Upper lobe of left lung (tissue), 6 donors: Measurements from ENCODE around the gene PARP3. TPM values are rescaled to one million over a fixed set of nuclear protein-coding genes. Genes with fewer than 3 reads are reported as not detected.
"Not testable (repeated sequence)": the region's sequence is repeated elsewhere in the genome, so short reads cannot be mapped to it uniquely, and the experiment has no call there.

Source experiments
- ATAC-seq, 2 donors: fragments of 200-7000 bp; cut with Tn5 transposase; one replicate each; pipeline ENCODE4 v1.9.1; 2022; ENCODE audit warnings: mild to moderate bottlenecking in 2 of 2, moderate library complexity in 2 of 2; ENCODE audit not compliant: low FRiP score in 2 of 2
- DNase-seq, 2 donors: peaks; one replicate each; pipeline ENCODE4 v3.0.0-alpha.2; 2019 to 2020
- H3K27ac ChIP-seq, 4 donors: fragments of 200-600 bp; sonication (generic); one replicate each; pipeline ENCODE4 v1.5.1; 2016 to 2019
- H3K27me3 ChIP-seq, 4 donors: fragments of 200-600 bp; sonication (generic); one replicate each; pipeline ENCODE4 v1.5.1; 2017 to 2019
- H3K36me3 ChIP-seq, 4 donors: fragments of 200-600 bp; sonication (generic); one replicate each; pipeline ENCODE4 v1.5.1; 2016 to 2019
- H3K4me1 ChIP-seq, 4 donors: fragments of 200-600 bp; sonication (generic); one replicate each; pipeline ENCODE4 v1.5.1; 2018 to 2019
- H3K4me3 ChIP-seq, 4 donors: fragments of 200-600 bp; sonication (generic); one replicate each; pipeline ENCODE4 v1.5.1; 2017 to 2019; ENCODE audit warnings: mild to moderate bottlenecking in 2 of 4, moderate library complexity in 1 of 4
- H3K9me3 ChIP-seq, 4 donors: fragments of 200-600 bp; sonication (generic); one replicate each; pipeline ENCODE4 v1.5.1; 2018 to 2019
- CTCF ChIP-seq, 6 experiments: fragments of 450-650 bp in 4 of 6; fragments of 200-600 bp in 2 of 6; sonication (generic) in 2 of 6; IDR thresholded peaks; one replicate each; pipeline ENCODE4 v1.5.1; 2016 to 2019; ENCODE audit warnings: antibody characterized with exemption in 6 of 6
- EP300 ChIP-seq, 4 donors: sonication (generic); formaldehyde crosslinking; IDR thresholded peaks; one replicate each; pipeline ENCODE4 v1.5.1; 2017; ENCODE audit warnings: antibody characterized with exemption in 4 of 4, control low read depth in 2 of 4
- POLR2A ChIP-seq, 4 donors: fragments of 450-650 bp; IDR thresholded peaks; one replicate each; pipeline ENCODE4 v1.5.1; 2016 to 2017; ENCODE audit warnings: antibody characterized with exemption in 4 of 4, mild to moderate bottlenecking in 2 of 4
- POLR2AphosphoS5 ChIP-seq, 2 donors: sonication (generic); formaldehyde crosslinking; IDR thresholded peaks; one replicate each; pipeline ENCODE4 v1.5.1; 2017; ENCODE audit warnings: antibody characterized with exemption in 2 of 2
- WGBS, 2 donors: methylation state at CpG; one replicate each; pipeline ENCODE4 v1.1.5; 2017 to 2018; 5-methylcytosine and 5-hydroxymethylcytosine counted together
- total RNA-seq, 6 donors: library from RNA; depleted of rRNA in 4 of 6; stranded (reverse); fragments of >200 nt in 4 of 6; gene quantifications; one replicate each; pipeline versions ENCODE4 v1.1.0 to v1.2.1, GENCODE V29; 2016 to 2021
- donor health status: DM: no; HTN: no; CAD: no; lungs with moderate emphysema.
- donor health status: DM: no; HTN: yes; CAD: no; lungs with severe emphysema.

PARP3 gene
- total RNA-seq, 6 donors from 2014 or later: 23.0 to 80.7 (median 35.7) TPM

DNA sequence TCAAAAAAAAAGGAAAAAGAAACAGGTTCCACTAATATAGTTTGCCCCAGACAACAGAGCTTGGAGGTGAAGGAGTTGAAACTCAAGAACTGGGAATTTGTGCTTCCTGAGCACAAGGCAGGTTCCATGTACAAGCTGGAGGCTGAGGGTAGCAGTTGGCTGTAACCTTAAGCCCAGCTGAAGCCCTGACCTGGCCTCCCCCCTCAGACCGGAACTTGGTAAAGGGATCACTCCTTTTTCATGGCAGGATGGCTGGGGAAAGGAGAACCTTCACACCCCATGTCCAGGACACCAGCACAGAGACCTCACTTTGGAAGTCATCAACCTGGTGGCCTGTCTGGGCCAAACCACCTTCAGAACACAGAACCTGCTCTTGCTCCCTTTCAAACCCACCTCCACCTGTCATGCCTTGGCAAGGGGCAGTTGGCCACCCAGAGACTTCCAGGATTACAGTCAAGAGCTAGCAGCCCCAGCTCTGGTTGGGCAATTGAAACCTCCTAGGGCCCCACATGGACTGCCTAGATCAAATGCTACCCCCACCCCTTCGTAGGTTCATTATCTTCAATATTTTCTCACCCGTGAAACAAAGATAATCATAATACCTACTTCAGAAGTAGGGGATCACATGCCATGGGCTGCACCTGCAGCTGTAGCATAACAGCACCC lies 50.0 kb downstream of the PARP3 start:
- H3K27ac ChIP-seq: no peak overlapping the region
- WGBS, 2 donors: 85 to 93% methylated on average over 3 of the region's 3 CpGs
- no peak for ATAC-seq

DNA sequence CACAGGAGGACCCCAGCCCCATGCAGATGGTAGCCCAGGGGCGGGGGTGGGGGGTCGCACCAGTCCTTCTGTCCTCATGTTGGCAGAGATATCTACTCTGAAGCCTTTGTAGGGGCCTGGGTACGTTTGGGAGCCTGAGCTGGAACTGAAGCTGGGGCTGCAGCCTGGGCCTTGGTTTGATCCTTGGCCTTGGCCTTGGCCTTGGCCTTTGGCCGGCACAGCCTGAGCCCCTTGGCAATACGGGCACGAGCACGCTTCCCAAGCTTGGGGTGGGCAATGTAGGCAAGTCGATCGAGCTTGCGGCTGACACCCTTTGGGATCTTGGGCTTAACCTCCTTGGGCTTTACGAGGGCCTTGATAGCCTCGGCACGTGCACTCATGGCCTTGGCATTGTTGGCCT lies 51.5 kb downstream of the PARP3 start:
- not testable (repeated sequence) for H3K9me3 ChIP-seq, H3K4me3 ChIP-seq, H3K27me3 ChIP-seq, DNase-seq, H3K27ac ChIP-seq, ATAC-seq
- H3K4me1 ChIP-seq: peaks cover 17 to 27% (median 19%) of the 10 kb centered on the region in 4 donors
- WGBS, 2 donors: 91% methylated on average over 4 of the region's 13 CpGs; no CpG with 5 or more reads in 1 of the 2 donors
- peaks cover 14 to 41% (median 25%) of the 10 kb centered on the region in 4 donors for H3K36me3 ChIP-seq

More for the DNA sequence above, 50.0 kb downstream of the PARP3 start:
- Histone ChIP-seq H3K36me3 (peaks cover 14 to 41% (median 25%) of the 10 kb centered on the region in 4 donors), H3K4me3 (no peak overlapping the region), H3K4me1 (peaks cover 17 to 27% (median 19%) of the 10 kb centered on the region in 4 donors), H3K27me3 (no peaks in the 10 kb centered on the region), H3K9me3 (no peaks in the 10 kb centered on the region)
- no peak for TF ChIP-seq POLR2AphosphoS5 (IDR thresholded peaks at IDR 0.05)
- no peak for TF ChIP-seq POLR2A (IDR thresholded peaks at IDR 0.05)
- no peak for TF ChIP-seq EP300 (IDR thresholded peaks at IDR 0.05)
- no peak for TF ChIP-seq CTCF (IDR thresholded peaks at IDR 0.05)
- DNase-seq: no peak

DNA sequence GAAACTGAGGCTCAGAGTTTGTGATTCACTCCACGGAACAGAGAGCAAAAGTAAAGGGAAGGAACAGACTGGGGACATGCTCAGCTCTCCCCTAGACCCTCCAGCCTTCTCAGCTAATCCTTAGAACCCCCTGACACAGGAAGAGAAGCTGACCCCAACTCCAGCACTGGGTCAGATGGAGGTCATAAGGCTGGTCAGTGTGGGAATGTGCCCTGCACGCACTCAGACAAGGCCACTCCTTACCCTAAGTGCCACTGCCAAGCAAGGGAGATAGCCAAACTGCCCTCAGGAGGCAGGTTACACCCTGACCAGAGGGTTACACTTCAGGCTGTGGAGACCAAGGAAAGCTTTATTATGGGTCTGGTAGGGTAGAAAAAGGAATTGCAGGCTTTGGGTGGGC lies 52.4 kb downstream of the PARP3 start:
- WGBS, 2 donors: 72 to 78% methylated on average over 2 of the region's 2 CpGs
- TF ChIP-seq EP300 (IDR thresholded peaks at IDR 0.05) (no peak), POLR2AphosphoS5 (IDR thresholded peaks at IDR 0.05) (no peak), POLR2A (IDR thresholded peaks at IDR 0.05) (no peak), CTCF (IDR thresholded peaks at IDR 0.05) (no peak)
- no peak for ATAC-seq
- peaks cover 14 to 41% (median 25%) of the 10 kb centered on the region in 4 donors for H3K36me3 ChIP-seq
- H3K4me3 ChIP-seq: peak overlapping the region; percentile 62 to 86 (median 72)
- no peaks in the 10 kb centered on the region for H3K27me3 ChIP-seq
- DNase-seq: no peak
- no peaks in the 10 kb centered on the region for H3K9me3 ChIP-seq
- peak overlapping the region in 2 of 4 donors; percentile 15 to 93 for H3K27ac ChIP-seq
- peaks cover 17 to 27% (median 19%) of the 10 kb centered on the region in 4 donors for H3K4me1 ChIP-seq

GRCh38 chr3:51995346-51996163 lies 53.4 kb downstream of the PARP3 start, which contains the start of gene RPL29:
TSS of gene RPL29 (minus strand) at chr3:51995895. CDS start at chr3:51995461, 434 bp downstream.
- Histone ChIP-seq H3K9me3 (no peaks in the 10 kb centered on the region), H3K27me3 (no peaks in the 10 kb centered on the region), H3K4me3 (peak within 1 kb of the TSS; percentile 62 to 86 (median 72)), H3K27ac (peak within 1 kb of the TSS; percentile 84 to 93 (median 90)), H3K4me1 (peaks cover 17 to 27% (median 19%) of the 10 kb centered on the region in 4 donors), H3K36me3 (peaks cover 14 to 41% (median 25%) of the 10 kb centered on the region in 4 donors)
- TF ChIP-seq POLR2A (IDR thresholded peaks at IDR 0.05) (peak; percentile 22 to 75 (median 54)), POLR2AphosphoS5 (IDR thresholded peaks at IDR 0.05) (peak; percentile 88 to 96), EP300 (IDR thresholded peaks at IDR 0.05) (peak in 2 of 4 donors; percentile 18 to 46), CTCF (IDR thresholded peaks at IDR 0.05) (peak in 5 of 6 experiments; percentile 17 to 51 (median 22))
- WGBS, 2 donors: 0% methylated on average over 19 to 40 of the region's 40 CpGs
- DNase-seq: peak; percentile 90 to 94
- ATAC-seq: peak; percentile 95 to 98

- TF ChIP-seq POLR2AphosphoS5 (IDR thresholded peaks at IDR 0.05) (no peak), CTCF (IDR thresholded peaks at IDR 0.05) (no peak), POLR2A (IDR thresholded peaks at IDR 0.05) (no peak), EP300 (IDR thresholded peaks at IDR 0.05) (no peak)
- Histone ChIP-seq H3K4me3 (no peak overlapping the region), H3K27me3 (no peaks in the 10 kb centered on the region), H3K4me1 (peaks cover 22 to 36% (median 26%) of the 10 kb centered on the region in 4 donors), H3K9me3 (no peaks in the 10 kb centered on the region), H3K36me3 (peaks cover 14 to 28% (median 20%) of the 10 kb centered on the region in 4 donors), H3K27ac (no peak overlapping the region)
- ATAC-seq (no peak), DNase-seq (no peak)
- WGBS, 2 donors: 57 to 67% methylated on average over 2 of the region's 2 CpGs
These were observed 55.0 kb downstream of the PARP3 start for GRCh38 chr3:51997172-51997571.
